A549 (cell line): ENCODE data around the gene HBZ. TPM values are rescaled to one million over a fixed set of nuclear protein-coding genes. Genes with fewer than 3 reads are reported as not detected.

Experiments
- ATAC-seq, 2 experiments: fragments of 200-7000 bp in 1 of 2; fragments of >200 bp in 1 of 2; cut with Nextera tagmentation in 1 of 2; cut with Tn5 transposase in 1 of 2; 3 replicates each; pipeline versions ENCODE4 v1.8.0 to v1.9.1; 2018 to 2020; ENCODE audit warnings: mild to moderate bottlenecking in 1 of 2, moderate library complexity in 1 of 2
- CTCF ChIA-PET: fragments of 300-600 bp; sonication (Branson Sonifier 250); formaldehyde crosslinking; extraction: SDS; loops from one replicate; lab custom pipeline; 2021; ENCODE audit warnings: antibody characterized with exemption, inconsistent platforms; lab: Yijun Ruan, JAX
- POLR2A ChIA-PET: fragments of 350-600 bp; formaldehyde crosslinking; extraction: SDS; loops from one replicate; lab custom pipeline; 2021; ENCODE audit warnings: antibody characterized with exemption, inconsistent platforms; lab: Yijun Ruan, JAX
- DNase-seq, 2 experiments: peaks; one replicate each; pipeline versions ENCODE4 v3.0.0 to v3.0.0-alpha.2; 2011 to 2016; ENCODE audit warnings: low read depth in 1 of 2, low spot score in 1 of 2
- FAIRE-seq: peaks from 2 replicates; lab custom pipeline; 2011; peaks lifted over from hg19 to GRCh38; lab: Jason Lieb, UNC
- H3K27ac ChIP-seq, 2 experiments: fragments of >200 bp; sonication (Bioruptor Twin); formaldehyde crosslinking; 3 replicates each; pipeline ENCODE4 v1.5.1; 2016 to 2017
- H3K4me1 ChIP-seq: fragments of >200 bp; sonication (Bioruptor Twin); formaldehyde crosslinking; 3 replicates; pipeline ENCODE4 v1.6.1; 2016
- H3K4me2 ChIP-seq: fragments of >200 bp; sonication (Bioruptor Twin); formaldehyde crosslinking; 3 replicates; pipeline ENCODE4 v1.6.1; 2016
- H3K4me3 ChIP-seq: fragments of >200 bp; sonication (Bioruptor Twin); formaldehyde crosslinking; 3 replicates; pipeline ENCODE4 v1.5.1; 2016
- H3K9me3 ChIP-seq: fragments of >200 bp; sonication (Bioruptor Twin); formaldehyde crosslinking; 3 replicates; pipeline ENCODE4 v1.6.1; 2016
- CHD2 ChIP-seq: fragments of 150-350 bp; IDR thresholded peaks from 2 replicates; pipeline ENCODE4 v1.6.1; 2014; ENCODE audit warnings: low read length; ENCODE audit not compliant: partially characterized antibody
- CHD4 ChIP-seq: fragments of 200-600 bp; sonication (generic); IDR thresholded peaks from 2 replicates; pipeline ENCODE4 v1.6.1; 2016; ENCODE audit warnings: antibody characterized with exemption, mild to moderate bottlenecking, borderline replicate concordance
- EP300 ChIP-seq, 2 experiments: fragments of >200 bp; sonication (Bioruptor Twin); formaldehyde crosslinking; IDR thresholded peaks; 2 replicates in 1 of 2; 3 replicates in 1 of 2; pipeline ENCODE4 v1.6.1; 2016 to 2017
- GATA3 ChIP-seq: IDR thresholded peaks from 2 replicates; pipeline ENCODE4 v1.6.1; 2012; ENCODE audit warnings: borderline replicate concordance
- HES2 ChIP-seq: fragments of >200 bp; sonication (Bioruptor Twin); formaldehyde crosslinking; IDR thresholded peaks from 2 replicates; pipeline ENCODE4 v1.6.1; 2016
- HOXB13 ChIP-seq: fragments of 250-450 bp; sonication (Bioruptor Pico); IDR thresholded peaks from 2 replicates; pipeline ENCODE4 v1.5.0; 2020; ENCODE audit warnings: low read depth, mild to moderate bottlenecking, moderate library complexity
- HOXB5 ChIP-seq: fragments of 250-450 bp; sonication (Bioruptor Pico); IDR thresholded peaks from 2 replicates; pipeline ENCODE4 v1.5.0; 2020; ENCODE audit warnings: mild to moderate bottlenecking, moderate library complexity
- JUN ChIP-seq, 2 experiments: fragments of >200 bp; sonication (Bioruptor Twin); formaldehyde crosslinking; IDR thresholded peaks; 2 replicates in 1 of 2; 3 replicates in 1 of 2; pipeline ENCODE4 v1.6.1; 2016 to 2017
- KDM1A ChIP-seq: fragments of 200-600 bp; sonication (generic); IDR thresholded peaks from 2 replicates; pipeline ENCODE4 v1.6.1; 2016; ENCODE audit warnings: low read depth, mild to moderate bottlenecking
- MAFK ChIP-seq: fragments of 450-650 bp; IDR thresholded peaks from 2 replicates; pipeline ENCODE4 v1.6.1; 2014; ENCODE audit not compliant: partially characterized antibody
- MAZ ChIP-seq: fragments of 150-350 bp; IDR thresholded peaks from 2 replicates; pipeline ENCODE4 v1.6.1; 2014; ENCODE audit warnings: antibody characterized with exemption, low read depth, low read length, borderline replicate concordance
- NFE2L2 ChIP-seq: fragments of 150-350 bp; conservative IDR thresholded peaks from 2 replicates; pipeline ENCODE4 v1.6.1; 2014; ENCODE audit warnings: low read length
- NPAS2 ChIP-seq: fragments of 250-450 bp; sonication (Bioruptor Pico); IDR thresholded peaks from 2 replicates; pipeline ENCODE4 v1.8.0; 2022; ENCODE audit warnings: mild to moderate bottlenecking, moderate library complexity, borderline replicate concordance
- RCOR1 ChIP-seq: fragments of 150-350 bp; IDR thresholded peaks from 2 replicates; pipeline ENCODE4 v1.6.1; 2014; ENCODE audit warnings: antibody characterized with exemption, low read length, low read depth
- RNF2 ChIP-seq: fragments of 200-600 bp; sonication (generic); IDR thresholded peaks from 2 replicates; pipeline ENCODE4 v1.6.1; 2016; ENCODE audit warnings: low read depth, mild to moderate bottlenecking, antibody characterized with exemption, moderate library complexity, borderline replicate concordance
- TFCP2L1 ChIP-seq: fragments of 250-450 bp; sonication (Bioruptor Pico); IDR thresholded peaks from 2 replicates; pipeline ENCODE4 v1.5.0; 2021; ENCODE audit warnings: mild to moderate bottlenecking
- USF2 ChIP-seq: fragments of 450-650 bp; IDR thresholded peaks from 2 replicates; pipeline ENCODE4 v1.6.1; 2014; ENCODE audit warnings: antibody characterized with exemption
- ZNF302 ChIP-seq: fragments of 250-450 bp; sonication (Bioruptor Pico); IDR thresholded peaks from 2 replicates; pipeline ENCODE4 v1.9.0; 2021; ENCODE audit warnings: inconsistent platforms, mild to moderate bottlenecking, moderate library complexity
- ZSCAN20 ChIP-seq: fragments of 250-450 bp; sonication (Bioruptor Pico); IDR thresholded peaks from 2 replicates; pipeline ENCODE4 v1.8.0; 2022; ENCODE audit warnings: mild to moderate bottlenecking, moderate library complexity
- WGBS: methylation state at CpG from one replicate; pipeline ENCODE4 v1.1.6; 2017; ENCODE audit errors: missing lambda C conversion rate; 5-methylcytosine and 5-hydroxymethylcytosine counted together
- polyA minus RNA-seq: library from RNA; depleted of rRNA, polyadenylated mRNA; stranded (reverse); fragments of >200 nt; gene quantifications from 2 replicates; pipeline ENCODE4 v1.2.3, GENCODE V29; 2011; rRNA and poly(A)+ RNA removed
- polyA plus RNA-seq, 4 experiments: library from polyadenylated mRNA; depleted of rRNA in 3 of 4; stranded (reverse); fragments of >200 nt; fragmentation: RNase III in 1 of 4; extraction: RNeasy Plus Mini Kit Qiagen cat#74134 plus additional on column Dnase treatment in 1 of 4; gene quantifications; 2 replicates in 3 of 4; 3 replicates in 1 of 4; pipeline ENCODE4 v1.2.3, GENCODE V29; 2011 to 2017
- TF ChIP-seq, protein P1 (sequence below): fragments of 150-350 bp; IDR thresholded peaks from 2 replicates; pipeline ENCODE4 v1.6.1; 2014; ENCODE audit warnings: low read depth, mild to moderate bottlenecking, low read length
- TF ChIP-seq, protein P2 (sequence below): fragments of 200-600 bp; sonication (generic); IDR thresholded peaks from 2 replicates; pipeline ENCODE4 v1.6.1; 2016; ENCODE audit warnings: antibody characterized with exemption, mild to moderate bottlenecking, moderate library complexity

The HBZ gene
- not detected in 2 replicates for polyA plus RNA-seq (2011; rRNA removed)
- not detected in 2 replicates for polyA plus RNA-seq (2012; cell fraction: cytosol; rRNA removed)
- polyA plus RNA-seq (2012; cell fraction: nucleus; rRNA removed): not detected in 2 replicates
- polyA plus RNA-seq (2017; fragmentation: RNase III; extraction: RNeasy Plus Mini Kit Qiagen cat#74134 plus additional on column Dnase treatment): not detected in 3 replicates
- polyA minus RNA-seq: 0.29 and 1.0 TPM in 2 replicates

- 91% methylated on average over 13 of the region's 17 CpGs for WGBS
- Histone ChIP-seq H3K27ac (no peak within 1 kb of the TSS), H3K4me3 (no peak within 1 kb of the TSS), H3K9me3 (no peaks in the 10 kb centered on the region), H3K4me1 (0 out of 3 replicates have a peak, but pooled peaks cover 5% of the 10 kb centered on the region)
- FAIRE-seq: no peak
- POLR2A ChIA-PET: no interaction called here
- DNase-seq: no peak
- no peak for ATAC-seq
- no peak for TF ChIP-seq GATA3
- no peak for TF ChIP-seq EP300 (IDR thresholded peaks at IDR 0.05)
- no peak for TF ChIP-seq ZSCAN20 (CRISPR knock-in tag)
- TF ChIP-seq, all 56 proteins: peak for 0
- CTCF ChIA-PET: no interaction called here
- H3K4me2 ChIP-seq: no peak within 1 kb of the TSS
Measured at GRCh38 chr16:152141-153128, at the start of gene HBZ. Gene HBZ (plus strand): TSS chr16:152644. CDS start chr16:152910, 266 bp downstream.

- TF ChIP-seq, protein P1, sequence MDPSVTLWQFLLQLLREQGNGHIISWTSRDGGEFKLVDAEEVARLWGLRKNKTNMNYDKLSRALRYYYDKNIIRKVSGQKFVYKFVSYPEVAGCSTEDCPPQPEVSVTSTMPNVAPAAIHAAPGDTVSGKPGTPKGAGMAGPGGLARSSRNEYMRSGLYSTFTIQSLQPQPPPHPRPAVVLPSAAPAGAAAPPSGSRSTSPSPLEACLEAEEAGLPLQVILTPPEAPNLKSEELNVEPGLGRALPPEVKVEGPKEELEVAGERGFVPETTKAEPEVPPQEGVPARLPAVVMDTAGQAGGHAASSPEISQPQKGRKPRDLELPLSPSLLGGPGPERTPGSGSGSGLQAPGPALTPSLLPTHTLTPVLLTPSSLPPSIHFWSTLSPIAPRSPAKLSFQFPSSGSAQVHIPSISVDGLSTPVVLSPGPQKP: no peak
- TF ChIP-seq KDM1A (no peak), GATA3 (no peak), HES2 (no peak), NPAS2 (CRISPR knock-in tag) (no peak), RCOR1 (no peak), USF2 (no peak), CHD4 (no peak), HOXB5 (CRISPR knock-in tag) (no peak), MAFK (no peak), JUN (IDR thresholded peaks at IDR 0.05) (no peak), RNF2 (no peak), CHD2 (no peak), MAZ (no peak), NFE2L2 (no peak), TFCP2L1 (CRISPR knock-in tag) (no peak), ZNF302 (CRISPR knock-in tag) (no peak), HOXB13 (CRISPR knock-in tag) (no peak), EP300 (IDR thresholded peaks at IDR 0.05) (no peak)
- TF ChIP-seq, protein P2, sequence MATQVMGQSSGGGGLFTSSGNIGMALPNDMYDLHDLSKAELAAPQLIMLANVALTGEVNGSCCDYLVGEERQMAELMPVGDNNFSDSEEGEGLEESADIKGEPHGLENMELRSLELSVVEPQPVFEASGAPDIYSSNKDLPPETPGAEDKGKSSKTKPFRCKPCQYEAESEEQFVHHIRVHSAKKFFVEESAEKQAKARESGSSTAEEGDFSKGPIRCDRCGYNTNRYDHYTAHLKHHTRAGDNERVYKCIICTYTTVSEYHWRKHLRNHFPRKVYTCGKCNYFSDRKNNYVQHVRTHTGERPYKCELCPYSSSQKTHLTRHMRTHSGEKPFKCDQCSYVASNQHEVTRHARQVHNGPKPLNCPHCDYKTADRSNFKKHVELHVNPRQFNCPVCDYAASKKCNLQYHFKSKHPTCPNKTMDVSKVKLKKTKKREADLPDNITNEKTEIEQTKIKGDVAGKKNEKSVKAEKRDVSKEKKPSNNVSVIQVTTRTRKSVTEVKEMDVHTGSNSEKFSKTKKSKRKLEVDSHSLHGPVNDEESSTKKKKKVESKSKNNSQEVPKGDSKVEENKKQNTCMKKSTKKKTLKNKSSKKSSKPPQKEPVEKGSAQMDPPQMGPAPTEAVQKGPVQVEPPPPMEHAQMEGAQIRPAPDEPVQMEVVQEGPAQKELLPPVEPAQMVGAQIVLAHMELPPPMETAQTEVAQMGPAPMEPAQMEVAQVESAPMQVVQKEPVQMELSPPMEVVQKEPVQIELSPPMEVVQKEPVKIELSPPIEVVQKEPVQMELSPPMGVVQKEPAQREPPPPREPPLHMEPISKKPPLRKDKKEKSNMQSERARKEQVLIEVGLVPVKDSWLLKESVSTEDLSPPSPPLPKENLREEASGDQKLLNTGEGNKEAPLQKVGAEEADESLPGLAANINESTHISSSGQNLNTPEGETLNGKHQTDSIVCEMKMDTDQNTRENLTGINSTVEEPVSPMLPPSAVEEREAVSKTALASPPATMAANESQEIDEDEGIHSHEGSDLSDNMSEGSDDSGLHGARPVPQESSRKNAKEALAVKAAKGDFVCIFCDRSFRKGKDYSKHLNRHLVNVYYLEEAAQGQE: no peak
- H3K4me3 ChIP-seq: no peak overlapping the region
- POLR2A ChIA-PET: no interaction called here
- CTCF ChIA-PET: interaction anchor here (0.6 to 11.0 kb wide), 8 partner anchors 13 to 257 kb away, joined by 3 to 104 read pairs (median 16); partner anchors contain the start of gene HBQ1
- WGBS: 87% methylated on average over 5 of the region's 5 CpGs
- no peak overlapping the region for H3K4me2 ChIP-seq
- ATAC-seq: no peak
- no peak for DNase-seq
- no peak for FAIRE-seq
- H3K27ac ChIP-seq: no peak overlapping the region
- H3K4me1 ChIP-seq: peaks cover 4% of the 10 kb centered on the region; the same call in 2 of the 3 replicates
- H3K9me3 ChIP-seq: no peaks in the 10 kb centered on the region
Measured at GRCh38 chr16:104355-104754, 48.1 kb upstream of the HBZ start.
